ENCODE data around the gene GNAT1. TPM values are rescaled to one million over a fixed set of nuclear protein-coding genes. Genes with fewer than 3 reads are reported as not detected.

GNAT1 gene
- total and polyA plus RNA-seq, 2 of the 13 experiments (the other 11 are each of a cell fraction or from before 2014, with no cell fraction given), result 0.15 TPM; not detected in 1

DNA sequence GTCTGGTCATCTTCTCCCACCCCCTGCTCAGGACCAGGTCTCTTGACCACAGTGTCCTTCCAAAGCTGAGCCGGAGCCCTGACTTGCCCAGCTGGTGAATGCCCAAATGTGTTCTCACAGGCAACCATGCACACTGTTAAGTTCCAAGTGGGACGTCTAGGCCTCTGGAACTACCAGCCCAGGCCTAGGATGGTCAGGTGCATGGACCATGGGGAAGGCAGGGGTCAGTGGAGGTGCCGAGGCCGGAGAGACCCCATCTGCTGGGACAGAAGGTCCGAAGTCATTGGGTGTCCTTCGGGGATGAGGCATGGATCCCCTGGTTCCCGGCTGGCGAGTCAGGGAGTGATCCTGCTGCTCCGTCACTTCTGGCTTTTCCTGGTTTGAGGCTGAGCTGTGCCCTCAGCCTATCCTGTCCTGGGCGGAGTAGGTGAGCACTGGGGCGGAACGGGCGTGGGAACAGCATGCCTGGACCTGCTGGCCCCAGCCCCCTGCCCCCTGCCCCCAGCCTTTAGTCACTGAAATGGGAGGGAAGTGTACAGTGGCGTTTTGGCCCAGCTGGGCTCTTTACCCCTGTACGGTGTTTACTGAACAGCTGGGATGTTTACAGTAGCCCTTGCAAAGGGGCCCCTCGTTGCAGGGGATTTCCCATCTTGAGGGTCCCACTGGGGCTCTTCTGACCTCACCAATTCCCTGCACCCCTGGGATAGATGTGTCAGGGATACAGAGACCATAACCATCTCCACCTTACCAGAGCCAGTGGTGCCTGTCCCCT lies 24.2 kb upstream of the GNAT1 start (continued):
- TF ChIP-seq, protein P1, sequence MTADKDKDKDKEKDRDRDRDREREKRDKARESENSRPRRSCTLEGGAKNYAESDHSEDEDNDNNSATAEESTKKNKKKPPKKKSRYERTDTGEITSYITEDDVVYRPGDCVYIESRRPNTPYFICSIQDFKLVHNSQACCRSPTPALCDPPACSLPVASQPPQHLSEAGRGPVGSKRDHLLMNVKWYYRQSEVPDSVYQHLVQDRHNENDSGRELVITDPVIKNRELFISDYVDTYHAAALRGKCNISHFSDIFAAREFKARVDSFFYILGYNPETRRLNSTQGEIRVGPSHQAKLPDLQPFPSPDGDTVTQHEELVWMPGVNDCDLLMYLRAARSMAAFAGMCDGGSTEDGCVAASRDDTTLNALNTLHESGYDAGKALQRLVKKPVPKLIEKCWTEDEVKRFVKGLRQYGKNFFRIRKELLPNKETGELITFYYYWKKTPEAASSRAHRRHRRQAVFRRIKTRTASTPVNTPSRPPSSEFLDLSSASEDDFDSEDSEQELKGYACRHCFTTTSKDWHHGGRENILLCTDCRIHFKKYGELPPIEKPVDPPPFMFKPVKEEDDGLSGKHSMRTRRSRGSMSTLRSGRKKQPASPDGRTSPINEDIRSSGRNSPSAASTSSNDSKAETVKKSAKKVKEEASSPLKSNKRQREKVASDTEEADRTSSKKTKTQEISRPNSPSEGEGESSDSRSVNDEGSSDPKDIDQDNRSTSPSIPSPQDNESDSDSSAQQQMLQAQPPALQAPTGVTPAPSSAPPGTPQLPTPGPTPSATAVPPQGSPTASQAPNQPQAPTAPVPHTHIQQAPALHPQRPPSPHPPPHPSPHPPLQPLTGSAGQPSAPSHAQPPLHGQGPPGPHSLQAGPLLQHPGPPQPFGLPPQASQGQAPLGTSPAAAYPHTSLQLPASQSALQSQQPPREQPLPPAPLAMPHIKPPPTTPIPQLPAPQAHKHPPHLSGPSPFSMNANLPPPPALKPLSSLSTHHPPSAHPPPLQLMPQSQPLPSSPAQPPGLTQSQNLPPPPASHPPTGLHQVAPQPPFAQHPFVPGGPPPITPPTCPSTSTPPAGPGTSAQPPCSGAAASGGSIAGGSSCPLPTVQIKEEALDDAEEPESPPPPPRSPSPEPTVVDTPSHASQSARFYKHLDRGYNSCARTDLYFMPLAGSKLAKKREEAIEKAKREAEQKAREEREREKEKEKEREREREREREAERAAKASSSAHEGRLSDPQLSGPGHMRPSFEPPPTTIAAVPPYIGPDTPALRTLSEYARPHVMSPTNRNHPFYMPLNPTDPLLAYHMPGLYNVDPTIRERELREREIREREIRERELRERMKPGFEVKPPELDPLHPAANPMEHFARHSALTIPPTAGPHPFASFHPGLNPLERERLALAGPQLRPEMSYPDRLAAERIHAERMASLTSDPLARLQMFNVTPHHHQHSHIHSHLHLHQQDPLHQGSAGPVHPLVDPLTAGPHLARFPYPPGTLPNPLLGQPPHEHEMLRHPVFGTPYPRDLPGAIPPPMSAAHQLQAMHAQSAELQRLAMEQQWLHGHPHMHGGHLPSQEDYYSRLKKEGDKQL (CRISPR knock-in tag; IDR thresholded peaks at IDR 0.05; ENCODE audit: low read depth), result no peak
- TF ChIP-seq SALL1 (CRISPR knock-in tag; IDR thresholded peaks at IDR 0.05), result 0 out of 2 replicates have a peak, but pooled peaks have one; percentile 25
- TF ChIP-seq ARID5B (CRISPR knock-in tag; IDR thresholded peaks at IDR 0.05), result no peak
- TF ChIP-seq ZNF367 (CRISPR knock-in tag; IDR thresholded peaks at IDR 0.05; ENCODE audit: borderline replicate concordance), result no peak
- no peak for TF ChIP-seq KLF16 (CRISPR knock-in tag; IDR thresholded peaks at IDR 0.05)
- TF ChIP-seq ZSCAN21 (CRISPR knock-in tag; IDR thresholded peaks at IDR 0.05; ENCODE audit: borderline replicate concordance), result no peak; the same call in 1 of the 2 replicates
- TF ChIP-seq MYPOP (CRISPR knock-in tag; IDR thresholded peaks at IDR 0.05), result peak; percentile 20; the same call in 1 of the 2 replicates
- TF ChIP-seq HNF4G (IDR thresholded peaks at IDR 0.05; ENCODE audit: borderline replicate concordance, low read depth, low read length), result 0 out of 2 replicates have a peak, but pooled peaks have one; percentile 15
- no peak for TF ChIP-seq HNF4G (CRISPR knock-in tag; IDR thresholded peaks at IDR 0.05; ENCODE audit: borderline replicate concordance, low read depth)
- TF ChIP-seq HCFC1 (IDR thresholded peaks at IDR 0.05; ENCODE audit: low read depth, low read length), result no peak
- TF ChIP-seq, protein P2, sequence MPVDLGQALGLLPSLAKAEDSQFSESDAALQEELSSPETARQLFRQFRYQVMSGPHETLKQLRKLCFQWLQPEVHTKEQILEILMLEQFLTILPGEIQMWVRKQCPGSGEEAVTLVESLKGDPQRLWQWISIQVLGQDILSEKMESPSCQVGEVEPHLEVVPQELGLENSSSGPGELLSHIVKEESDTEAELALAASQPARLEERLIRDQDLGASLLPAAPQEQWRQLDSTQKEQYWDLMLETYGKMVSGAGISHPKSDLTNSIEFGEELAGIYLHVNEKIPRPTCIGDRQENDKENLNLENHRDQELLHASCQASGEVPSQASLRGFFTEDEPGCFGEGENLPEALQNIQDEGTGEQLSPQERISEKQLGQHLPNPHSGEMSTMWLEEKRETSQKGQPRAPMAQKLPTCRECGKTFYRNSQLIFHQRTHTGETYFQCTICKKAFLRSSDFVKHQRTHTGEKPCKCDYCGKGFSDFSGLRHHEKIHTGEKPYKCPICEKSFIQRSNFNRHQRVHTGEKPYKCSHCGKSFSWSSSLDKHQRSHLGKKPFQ (CRISPR knock-in tag; IDR thresholded peaks at IDR 0.05; ENCODE audit: insufficient replicate concordance), result no peak
- TF ChIP-seq RBM39 (IDR thresholded peaks at IDR 0.05; ENCODE audit: low read depth, low read length, poor library complexity, severe bottlenecking), result no peak

Measured in HepG2 (cell line).